Fibroblast of the conjunctiva (primary cell): ENCODE measurements around the gene NFS1.
"Not testable (repeated sequence)": the region's sequence is repeated elsewhere in the genome, so short reads cannot be mapped to it uniquely, and the experiment has no call there.

ENCODE experiments used
- DNase-seq: peaks from one replicate; pipeline ENCODE4 v3.0.0-alpha.2; 2010; ENCODE audit warnings: low read depth

Gene NFS1

GRCh38 chr20:35729836-35730582 is 30.9 kb upstream of the NFS1 start:
- DNase-seq = no peak

- DNase-seq = no peak
These were observed 30.2 kb upstream of the NFS1 start for GRCh38 chr20:35729283-35729807.

- no peak for DNase-seq
These were observed 27.9 kb upstream of the NFS1 start for GRCh38 chr20:35726842-35727711.

- no peak for DNase-seq
These were observed 25.4 kb upstream of the NFS1 start for GRCh38 chr20:35724321-35725230.

- not testable (repeated sequence) for DNase-seq
These were observed 24.6 kb upstream of the NFS1 start for GRCh38 chr20:35723652-35724320.

DNA sequence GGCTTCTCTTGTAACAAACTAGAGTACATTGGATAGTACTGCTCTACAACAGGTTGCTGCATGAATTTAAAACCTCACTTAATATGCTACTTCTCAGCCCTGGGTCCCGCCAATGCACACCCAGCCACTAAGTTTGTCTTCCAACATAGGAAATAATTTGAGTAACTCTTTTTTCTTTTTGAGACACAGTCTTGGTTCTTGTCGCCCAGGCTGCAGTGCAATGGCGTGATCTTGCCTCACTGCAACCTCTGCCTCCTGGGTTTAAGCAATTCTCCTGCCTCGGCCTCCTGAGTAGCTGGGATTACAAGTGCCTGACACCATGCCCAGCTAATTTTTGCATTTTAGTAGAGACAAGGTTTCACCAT is 24.1 kb upstream of the NFS1 start:
- not testable (repeated sequence) for DNase-seq

DNA sequence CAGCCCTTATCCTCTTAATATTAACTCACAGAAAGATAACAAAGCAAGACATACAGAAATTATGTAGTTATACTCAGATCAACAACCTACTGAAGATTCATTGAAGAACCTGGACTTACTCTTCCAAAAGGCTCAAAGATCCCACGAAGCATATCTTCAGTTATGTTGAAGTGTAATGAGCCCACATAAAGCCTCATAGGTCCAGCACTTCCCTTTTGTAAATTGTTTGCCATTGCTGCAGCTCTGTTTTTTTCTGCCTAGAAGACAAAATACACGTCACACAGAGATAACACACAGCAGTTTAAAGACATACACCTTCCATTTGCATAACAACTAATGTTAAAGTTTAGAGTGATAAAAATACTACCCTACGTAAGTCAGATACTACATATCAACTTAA is 22.5 kb upstream of the NFS1 start:
- DNase-seq = no peak

GRCh38 chr20:35721219-35721618 is 22.1 kb upstream of the NFS1 start:
- DNase-seq = no peak

DNA sequence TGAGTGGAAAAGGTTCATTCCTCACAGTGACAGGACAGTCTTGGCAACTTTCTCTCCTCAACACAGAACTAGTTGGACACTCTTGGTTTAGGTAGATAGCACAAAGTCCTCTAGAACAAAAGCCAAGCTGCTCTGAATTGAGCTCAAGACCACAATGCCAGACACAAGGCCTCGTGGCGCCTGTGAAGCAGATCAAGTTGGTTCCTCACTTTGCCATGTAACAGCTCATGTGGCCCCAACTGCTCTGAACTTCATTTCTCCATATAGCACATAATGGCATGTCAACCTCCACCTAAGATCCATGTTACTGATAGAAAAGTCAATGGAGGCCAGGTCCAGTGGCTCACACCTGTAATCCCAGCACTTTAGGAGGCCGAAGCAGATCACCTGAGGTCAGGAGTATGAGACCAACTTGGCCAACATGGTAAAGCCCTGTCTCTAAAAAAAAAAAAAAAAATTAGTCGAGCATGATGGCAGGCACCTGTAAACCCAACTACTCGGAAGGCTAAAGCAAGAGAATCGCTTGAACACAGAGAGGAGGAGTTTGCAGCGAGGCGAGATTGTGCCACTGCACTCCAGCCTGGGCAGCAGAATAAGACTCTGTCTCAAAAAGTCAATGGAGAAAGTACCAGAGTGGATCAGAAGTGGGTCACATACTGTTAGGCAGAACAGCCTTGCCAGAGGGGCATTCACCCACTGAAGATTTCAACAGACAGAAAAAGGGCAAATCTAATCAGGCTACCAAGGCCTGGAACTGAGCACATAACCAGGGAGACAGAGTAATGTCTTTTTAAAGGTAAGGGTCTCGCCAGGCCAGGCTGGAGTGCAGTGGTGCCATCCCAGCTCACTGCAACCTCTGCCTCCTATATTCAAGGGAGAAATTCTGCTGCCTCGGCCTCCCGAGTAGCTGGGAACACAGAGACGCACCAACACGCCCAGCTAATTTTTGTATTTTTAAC is 21.3 kb upstream of the NFS1 start:
- no peak for DNase-seq

GRCh38 chr20:35719717-35720116 is 20.6 kb upstream of the NFS1 start:
- no peak for DNase-seq

DNA sequence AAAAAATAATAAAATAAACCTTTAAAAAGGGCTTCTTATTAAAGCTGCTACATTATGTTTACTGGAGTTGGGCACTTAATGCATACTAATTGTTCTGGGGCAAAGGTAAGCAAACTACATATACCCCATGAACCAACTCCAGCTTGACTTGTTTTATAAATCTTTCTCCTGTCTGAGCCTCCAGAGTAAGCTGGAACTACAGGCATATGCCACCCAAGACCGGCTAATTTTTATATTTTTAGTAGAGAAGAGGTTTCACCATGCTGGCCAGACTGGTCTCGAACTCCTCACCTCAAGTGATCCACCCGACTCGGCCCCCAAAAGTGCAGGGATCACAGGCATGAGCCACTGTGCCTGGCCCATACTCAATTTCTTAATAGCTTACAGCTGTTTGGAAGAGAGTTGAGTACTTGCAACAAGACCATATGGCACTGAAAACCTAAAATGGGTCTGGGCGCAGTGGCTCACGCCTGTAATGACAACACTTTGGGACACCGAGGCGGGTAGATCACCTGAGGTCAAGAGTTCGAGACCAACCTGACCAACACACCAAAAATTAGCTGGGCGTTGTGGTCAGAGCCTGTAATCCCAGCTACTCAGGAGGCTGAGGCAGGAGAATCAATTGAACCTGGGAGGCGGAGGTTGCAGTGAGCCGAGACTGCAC is 20.0 kb upstream of the NFS1 start:
- peak; percentile 30 for DNase-seq

DNA sequence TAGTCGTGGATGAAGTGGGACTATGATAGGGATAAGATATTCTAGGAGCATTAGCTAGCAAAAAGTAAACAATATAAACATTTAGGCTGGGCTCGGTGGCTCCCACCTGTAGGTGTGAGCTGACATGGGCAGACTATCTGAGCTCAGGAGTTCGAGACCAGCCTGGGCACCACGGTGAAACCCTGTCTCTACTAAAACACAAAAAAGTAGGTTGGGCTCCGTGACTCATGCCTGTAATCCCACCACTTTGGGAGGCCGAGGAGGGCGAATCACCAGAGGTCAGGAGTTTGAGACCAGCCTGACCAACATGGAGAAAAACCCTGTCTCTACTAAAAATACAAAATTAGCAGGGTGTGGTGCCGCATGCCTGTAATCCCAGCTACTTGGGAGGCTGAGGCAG is 19.2 kb upstream of the NFS1 start:
- not testable (repeated sequence) for DNase-seq

GRCh38 chr20:35716330-35716729 is 17.2 kb upstream of the NFS1 start:
- DNase-seq = no peak

- no peak for DNase-seq
These were observed 16.5 kb upstream of the NFS1 start for GRCh38 chr20:35715652-35716051.

DNA sequence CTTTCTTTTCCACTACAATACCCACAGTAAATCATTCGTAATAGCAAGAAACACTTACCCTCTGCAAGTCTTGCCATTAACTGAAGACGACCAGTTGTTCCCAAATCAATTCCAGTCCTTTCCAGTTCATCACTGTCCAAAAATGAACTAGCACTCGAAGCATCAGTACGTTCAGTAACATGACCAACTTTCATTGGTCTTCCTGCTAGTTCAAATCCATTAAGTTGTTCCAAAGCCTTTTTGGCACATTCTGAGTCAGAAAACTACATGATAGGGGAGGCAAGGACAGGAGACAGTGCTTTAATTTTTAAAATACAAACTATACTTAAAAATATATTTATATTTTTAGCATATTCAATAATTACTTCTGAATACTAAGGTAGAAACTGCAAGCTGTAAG is 15.0 kb upstream of the NFS1 start:
- no peak for DNase-seq

- not testable (repeated sequence) for DNase-seq
These were observed 14.0 kb upstream of the NFS1 start for GRCh38 chr20:35713120-35713519.

GRCh38 chr20:35711588-35712209 is 12.5 kb upstream of the NFS1 start:
- DNase-seq = no peak

DNA sequence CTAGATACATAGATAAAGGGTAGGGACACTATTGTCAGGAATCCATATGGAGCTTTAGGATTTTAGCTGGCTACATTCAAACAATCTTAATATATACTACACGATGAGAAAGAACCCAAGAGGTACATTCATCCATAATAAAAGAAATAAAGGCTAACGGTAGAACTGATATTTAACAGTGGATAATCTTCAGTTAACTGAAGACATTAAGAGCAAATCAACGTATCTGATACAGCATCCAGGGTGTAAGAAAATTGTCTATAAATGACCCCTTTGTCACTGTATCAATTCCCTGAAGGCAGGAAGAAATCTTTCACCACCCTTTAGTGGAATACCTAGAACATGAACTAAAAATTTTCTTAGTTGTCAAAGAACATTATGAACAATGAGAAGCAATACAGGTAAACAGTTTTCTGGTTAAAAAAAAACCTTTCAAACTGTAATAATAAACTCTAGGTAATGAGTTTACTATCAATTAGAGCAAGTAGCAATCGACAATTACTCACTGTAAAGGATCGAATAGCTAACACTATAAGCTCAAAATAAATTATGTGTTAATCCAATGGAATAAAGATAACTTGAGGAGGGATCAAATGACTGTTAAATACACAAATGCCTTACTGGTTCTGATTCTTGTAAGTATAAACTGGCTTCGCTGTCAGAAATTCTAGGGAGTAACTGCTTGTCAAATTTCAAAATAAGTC is 11.9 kb upstream of the NFS1 start:
- no peak for DNase-seq

GRCh38 chr20:35710039-35710438 is 10.9 kb upstream of the NFS1 start:
- DNase-seq = no peak
